ENCODE data around the gene TIMM17A.

DNA sequence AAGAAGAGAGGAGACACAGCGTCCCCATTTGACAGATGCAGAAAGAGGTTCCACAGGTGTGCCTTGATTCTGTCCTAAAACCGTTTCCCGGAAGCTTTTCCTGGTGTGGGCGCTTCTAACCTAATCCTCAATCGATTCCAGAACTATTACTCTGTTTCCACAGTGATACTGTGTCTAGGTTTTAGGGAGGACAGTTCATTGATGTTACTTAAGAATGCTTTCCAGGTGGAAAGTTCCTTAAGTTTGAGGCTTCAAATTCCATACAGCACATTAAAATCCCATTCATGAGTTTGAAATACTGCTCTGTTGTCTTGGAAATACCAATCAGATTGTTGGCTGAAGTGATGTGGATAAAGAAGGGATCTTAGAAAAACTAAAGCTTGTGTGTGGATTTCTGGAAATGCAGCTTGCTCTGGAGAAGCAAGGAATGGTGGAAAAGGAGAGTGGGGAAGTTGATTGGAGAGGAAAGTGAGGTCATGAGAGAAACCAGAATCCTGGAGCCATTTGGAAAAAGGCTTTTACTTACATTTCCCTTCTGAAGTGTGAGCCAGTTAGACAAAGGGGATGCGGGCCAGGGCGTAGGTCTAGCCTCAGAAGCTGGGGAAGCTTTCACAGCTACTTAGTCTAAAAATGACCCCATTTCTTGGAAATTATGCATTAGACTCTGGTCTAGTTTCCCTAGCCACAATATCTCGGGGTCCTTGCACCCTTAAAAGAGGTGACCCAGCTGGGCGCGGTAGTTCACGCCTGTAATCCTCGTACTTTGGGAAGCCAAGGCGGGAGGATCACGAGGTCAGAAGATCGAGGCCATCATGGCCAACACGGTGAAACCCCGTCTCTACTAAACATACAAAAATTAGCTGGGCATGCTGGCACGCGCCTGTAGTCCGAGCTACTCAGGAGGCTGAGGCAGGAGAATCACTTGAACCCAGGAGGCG lies 61.8 kb downstream of the TIMM17A start:
- TF ChIP-seq, protein P1, sequence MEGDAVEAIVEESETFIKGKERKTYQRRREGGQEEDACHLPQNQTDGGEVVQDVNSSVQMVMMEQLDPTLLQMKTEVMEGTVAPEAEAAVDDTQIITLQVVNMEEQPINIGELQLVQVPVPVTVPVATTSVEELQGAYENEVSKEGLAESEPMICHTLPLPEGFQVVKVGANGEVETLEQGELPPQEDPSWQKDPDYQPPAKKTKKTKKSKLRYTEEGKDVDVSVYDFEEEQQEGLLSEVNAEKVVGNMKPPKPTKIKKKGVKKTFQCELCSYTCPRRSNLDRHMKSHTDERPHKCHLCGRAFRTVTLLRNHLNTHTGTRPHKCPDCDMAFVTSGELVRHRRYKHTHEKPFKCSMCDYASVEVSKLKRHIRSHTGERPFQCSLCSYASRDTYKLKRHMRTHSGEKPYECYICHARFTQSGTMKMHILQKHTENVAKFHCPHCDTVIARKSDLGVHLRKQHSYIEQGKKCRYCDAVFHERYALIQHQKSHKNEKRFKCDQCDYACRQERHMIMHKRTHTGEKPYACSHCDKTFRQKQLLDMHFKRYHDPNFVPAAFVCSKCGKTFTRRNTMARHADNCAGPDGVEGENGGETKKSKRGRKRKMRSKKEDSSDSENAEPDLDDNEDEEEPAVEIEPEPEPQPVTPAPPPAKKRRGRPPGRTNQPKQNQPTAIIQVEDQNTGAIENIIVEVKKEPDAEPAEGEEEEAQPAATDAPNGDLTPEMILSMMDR (IDR thresholded peaks at IDR 0.05) = no peak
- TF ChIP-seq POLR2A (IDR thresholded peaks at IDR 0.05) (peak in 1 of 2 donors; percentile 9), POLR2AphosphoS5 (IDR thresholded peaks at IDR 0.05) (no peak)

Measured in sigmoid colon (tissue), 4 donors.